Measurements from ENCODE around the gene ATP5F1D. TPM values are rescaled to one million over a fixed set of nuclear protein-coding genes. Genes with fewer than 3 reads are reported as not detected.

ATP5F1D gene
- total RNA-seq, 2 experiments from 2014 or later: 193 to 194 TPM

- CTCF ChIA-PET: interaction anchor here (6.5 kb wide), 1 partner anchor 16 kb away, joined by 76 read pairs; the partner anchor contains the start of gene CIRBP
- POLR2A ChIA-PET: interaction anchor here (0.6 to 3.1 kb wide), 3 partner anchors 10 to 18 kb away, joined by 3 to 17 read pairs (median 4); partner anchors contain the start of genes ATP5F1D and CIRBP
These were observed 10.0 kb downstream of the ATP5F1D start for GRCh38 chr19:1251330-1252220.

- POLR2A ChIA-PET: interaction anchor here (0.7 to 3.1 kb wide), 7 partner anchors 14 to 1006 kb away, joined by 3 to 17 read pairs (median 8); partner anchors contain the start of genes CIRBP and FAM174C
- CTCF ChIA-PET: interaction anchor here (0.8 to 17.9 kb wide), 6 partner anchors 8 to 118 kb away, joined by 3 to 373 read pairs (median 6); partner anchors contain the start of genes ATP5F1D and CIRBP
These were observed 10.8 kb downstream of the ATP5F1D start for GRCh38 chr19:1252221-1252820.

- POLR2A ChIA-PET: interaction anchor here (0.7 to 3.1 kb wide), 8 partner anchors 9 to 1005 kb away, joined by 3 to 17 read pairs (median 6); partner anchors contain the start of genes CIRBP and FAM174C
- CTCF ChIA-PET: interaction anchor here (0.5 to 17.9 kb wide), 9 partner anchors 9 to 887 kb away, joined by 3 to 373 read pairs (median 3); partner anchors contain the start of genes ATP5F1D and CIRBP
These were observed 11.4 kb downstream of the ATP5F1D start for GRCh38 chr19:1252821-1253513.

GRCh38 chr19:1253514-1254080, 12.0 kb downstream of the ATP5F1D start:
- ChIA-PET CTCF (interaction anchor here (0.5 to 17.9 kb wide), 8 partner anchors 8 to 887 kb away, joined by 3 to 373 read pairs (median 4); partner anchors contain the start of genes ATP5F1D and CIRBP), POLR2A (interaction anchor here (0.7 to 3.1 kb wide), 6 partner anchors 10 to 267 kb away, joined by 3 to 17 read pairs (median 9); partner anchors contain the start of genes CIRBP and FAM174C)

- POLR2A ChIA-PET: interaction anchor here (1.9 to 3.1 kb wide), 2 partner anchors 12 to 15 kb away, joined by 17 read pairs; partner anchors contain the start of gene CIRBP
- CTCF ChIA-PET: interaction anchor here (6.5 to 17.9 kb wide), 2 partner anchors 10 to 14 kb away, joined by 76 to 373 read pairs; partner anchors contain the start of genes ATP5F1D and CIRBP
These were observed 12.6 kb downstream of the ATP5F1D start for GRCh38 chr19:1254081-1254527.

GRCh38 chr19:1254530-1255185, 13.1 kb downstream of the ATP5F1D start:
- ChIA-PET POLR2A (interaction anchor here (1.0 kb wide), 1 partner anchor 12 kb away, joined by 4 read pairs; no protein-coding TSS in a partner anchor), CTCF (interaction anchor here (6.5 to 17.9 kb wide), 2 partner anchors 11 to 13 kb away, joined by 76 to 373 read pairs; partner anchors contain the start of genes ATP5F1D and CIRBP)

- POLR2A ChIA-PET: interaction anchor here (0.5 to 1.4 kb wide), 3 partner anchors 11 to 395 kb away, joined by 3 to 4 read pairs (median 4); no protein-coding TSS in a partner anchor
- CTCF ChIA-PET: interaction anchor here (6.5 to 17.9 kb wide), 2 partner anchors 12 kb away, joined by 76 to 373 read pairs; partner anchors contain the start of genes ATP5F1D and CIRBP
These were observed 13.9 kb downstream of the ATP5F1D start for GRCh38 chr19:1255186-1256161.

- POLR2A ChIA-PET: interaction anchor here (0.5 to 1.4 kb wide), 2 partner anchors 10 to 12 kb away, joined by 3 to 4 read pairs; no protein-coding TSS in a partner anchor
- CTCF ChIA-PET: interaction anchor here (6.5 to 17.9 kb wide), 2 partner anchors 11 to 13 kb away, joined by 76 to 373 read pairs; partner anchors contain the start of genes ATP5F1D and CIRBP
These were observed 15.3 kb downstream of the ATP5F1D start for GRCh38 chr19:1256646-1257474.

- POLR2A ChIA-PET: no interaction called here
- CTCF ChIA-PET: interaction anchor here (0.8 to 17.9 kb wide), 3 partner anchors 10 to 14 kb away, joined by 4 to 373 read pairs (median 76); partner anchors contain the start of genes ATP5F1D and CIRBP
These were observed 16.1 kb downstream of the ATP5F1D start for GRCh38 chr19:1257475-1258162.

- POLR2A ChIA-PET: interaction anchor here (1.0 kb wide), 1 partner anchor 11 kb away, joined by 5 read pairs; the partner anchor contains the start of gene CIRBP
- CTCF ChIA-PET: interaction anchor here (0.8 to 17.9 kb wide), 2 partner anchors 13 to 14 kb away, joined by 4 to 373 read pairs; partner anchors contain the start of gene ATP5F1D
These were observed 16.6 kb downstream of the ATP5F1D start for GRCh38 chr19:1258163-1258492.

GRCh38 chr19:1258707-1259205, 17.2 kb downstream of the ATP5F1D start:
- POLR2A ChIA-PET: interaction anchor here (1.0 to 1.4 kb wide), 2 partner anchors 10 to 14 kb away, joined by 4 to 5 read pairs; partner anchors contain the start of gene CIRBP
- CTCF ChIA-PET: interaction anchor here (17.9 kb wide), 1 partner anchor 15 kb away, joined by 373 read pairs; the partner anchor contains the start of gene ATP5F1D

GRCh38 chr19:1259206-1259875, 17.8 kb downstream of the ATP5F1D start:
- ChIA-PET CTCF (interaction anchor here (17.9 kb wide), 1 partner anchor 16 kb away, joined by 373 read pairs; the partner anchor contains the start of gene ATP5F1D), POLR2A (interaction anchor here (0.6 to 2.5 kb wide), 5 partner anchors 9 to 95 kb away, joined by 3 to 20 read pairs (median 4); partner anchors contain the start of gene CIRBP)
